Neuronal stem cell (in vitro differentiated cells): ENCODE measurements around the gene FMNL3.

Experiments
- DNase-seq: peaks from one replicate; pipeline ENCODE4 v3.0.0-alpha.2; 2013; ENCODE audit warnings: low spot score
- H2AFZ ChIP-seq: one replicate; pipeline ENCODE4 v1.6.1; 2013; ENCODE audit warnings: mild to moderate bottlenecking, low read length, inconsistent platforms
- H2AK5ac ChIP-seq: 2 replicates; pipeline ENCODE4 v1.6.1; 2013; ENCODE audit warnings: low read depth, mild to moderate bottlenecking, inconsistent platforms, low read length, moderate library complexity, mixed read lengths
- H2BK120ac ChIP-seq: 2 replicates; pipeline ENCODE4 v1.6.1; 2013; ENCODE audit warnings: low read depth, mild to moderate bottlenecking, inconsistent platforms, low read length, moderate library complexity, mixed read lengths
- H2BK12ac ChIP-seq: one replicate; pipeline ENCODE4 v1.6.1; 2013; ENCODE audit warnings: low read length, inconsistent platforms
- H2BK15ac ChIP-seq: 2 replicates; pipeline ENCODE4 v1.6.1; 2013; ENCODE audit warnings: mild to moderate bottlenecking, low read length, inconsistent platforms, mixed read lengths
- H2BK5ac ChIP-seq: one replicate; pipeline ENCODE4 v1.6.1; 2013; ENCODE audit warnings: inconsistent platforms, mild to moderate bottlenecking, low read length, moderate library complexity
- H3K14ac ChIP-seq: one replicate; pipeline ENCODE4 v1.6.1; 2013; ENCODE audit warnings: low read length, inconsistent platforms
- H3K18ac ChIP-seq: 2 replicates; pipeline ENCODE4 v1.6.1; 2013; ENCODE audit warnings: low read length, inconsistent platforms
- H3K23ac ChIP-seq: 2 replicates; pipeline ENCODE4 v1.6.1; 2013; ENCODE audit warnings: low read depth, mild to moderate bottlenecking, mixed read lengths, low read length, inconsistent platforms; ENCODE audit not compliant: poor library complexity
- H3K27ac ChIP-seq: replicated peaks from 3 replicates; pipeline ENCODE4 v1.5.1; 2013; ENCODE audit warnings: low read length, inconsistent platforms
- H3K27me3 ChIP-seq, 3 experiments: 2 replicates each; pipeline ENCODE4 v1.6.1; 2013; ENCODE audit warnings: low read length in 3 of 3, mild to moderate bottlenecking in 2 of 3, inconsistent platforms in 1 of 3, low read depth in 1 of 3, mixed read lengths in 1 of 3, moderate library complexity in 1 of 3; ENCODE audit not compliant: control insufficient read depth in 3 of 3, insufficient read depth in 3 of 3
- H3K36me3 ChIP-seq, 2 donors: replicated peaks in 1 of 2; 2 replicates each; pipeline ENCODE4 v1.6.1; 2013; ENCODE audit warnings: low read length in 2 of 2; ENCODE audit not compliant: control insufficient read depth in 2 of 2, insufficient read depth in 2 of 2
- H3K4ac ChIP-seq: 2 replicates; pipeline ENCODE4 v1.6.1; 2013; ENCODE audit warnings: inconsistent platforms, mild to moderate bottlenecking, low read length, moderate library complexity
- H3K4me1 ChIP-seq, 2 donors: 1 replicate in 1 of 2; 2 replicates in 1 of 2; pipeline ENCODE4 v1.6.1; 2013; ENCODE audit warnings: low read length in 2 of 2, low read depth in 1 of 2; ENCODE audit not compliant: control insufficient read depth in 2 of 2, insufficient read depth in 1 of 2
- H3K4me2 ChIP-seq: one replicate; pipeline ENCODE4 v1.6.1; 2013; ENCODE audit warnings: mild to moderate bottlenecking, low read length, inconsistent platforms; ENCODE audit not compliant: insufficient read depth, poor library complexity, severe bottlenecking
- H3K4me3 ChIP-seq, 2 donors: 2 replicates each; pipeline ENCODE4 v1.5.1; 2013; ENCODE audit warnings: low read length in 2 of 2, mild to moderate bottlenecking in 2 of 2, inconsistent platforms in 1 of 2, moderate library complexity in 1 of 2
- H3K79me1 ChIP-seq: one replicate; pipeline ENCODE4 v1.6.1; 2013; ENCODE audit warnings: low read depth, mild to moderate bottlenecking, inconsistent platforms, low read length, moderate library complexity
- H3K9ac ChIP-seq: one replicate; pipeline ENCODE4 v1.6.1; 2013; ENCODE audit warnings: mild to moderate bottlenecking, low read depth, low read length, inconsistent platforms; ENCODE audit not compliant: poor library complexity
- H3K9me3 ChIP-seq, 2 donors: replicated peaks in 1 of 2; 2 replicates each; pipeline versions ENCODE3 to v1.6.1; 2013; ENCODE audit warnings: low read length in 2 of 2, mild to moderate bottlenecking in 2 of 2, inconsistent platforms in 1 of 2, low read depth in 1 of 2, mixed read lengths in 1 of 2, moderate library complexity in 1 of 2; ENCODE audit not compliant: control insufficient read depth in 2 of 2, insufficient read depth in 1 of 2
- H4K8ac ChIP-seq: one replicate; pipeline ENCODE4 v1.6.1; 2013; ENCODE audit warnings: low read depth, mild to moderate bottlenecking, inconsistent platforms, low read length, moderate library complexity
- H4K91ac ChIP-seq: one replicate; pipeline ENCODE4 v1.6.1; 2013; ENCODE audit warnings: low read length, low read depth, mild to moderate bottlenecking, inconsistent platforms; ENCODE audit not compliant: poor library complexity
- WGBS, 2 donors: extraction: QIAGEN DNeasy Blood & Tissue Kit; methylation state at CpG; one replicate each; pipeline ENCODE4 v1.1.7; 2013; ENCODE audit warnings: missing lambda C conversion rate in 2 of 2, mixed read lengths in 1 of 2; ENCODE audit not compliant: insufficient read length in 2 of 2, insufficient replicate concordance in 1 of 2; ENCODE audit errors: extremely low coverage in 2 of 2; 5-methylcytosine and 5-hydroxymethylcytosine counted together

Gene FMNL3

GRCh38 chr12:49664167-49664566, 43.0 kb downstream of the FMNL3 start:
- no peak overlapping the region for H2AK5ac ChIP-seq
- peaks cover 2 to 14% of the 10 kb centered on the region in 2 donors for H3K4me1 ChIP-seq
- H3K18ac ChIP-seq: no peak overlapping the region
- no CpG with 5 or more reads among the region's 4 CpGs for WGBS, 2 donors
- H2BK12ac ChIP-seq: no peak overlapping the region
- H3K27ac ChIP-seq: no peak overlapping the region
- H3K4ac ChIP-seq: no peak overlapping the region
- no peak overlapping the region for H2AFZ ChIP-seq
- no peak overlapping the region for H3K14ac ChIP-seq
- H2BK120ac ChIP-seq: no peak overlapping the region
- H3K23ac ChIP-seq: no peak overlapping the region
- peaks cover 0 to 1% of the 10 kb centered on the region in 2 donors for H3K9me3 ChIP-seq
- no peaks in the 10 kb centered on the region for H3K79me1 ChIP-seq
- DNase-seq: no peak
- H3K27me3 ChIP-seq: no peaks in the 10 kb centered on the region
- no peak overlapping the region for H2BK5ac ChIP-seq
- H4K8ac ChIP-seq: no peak overlapping the region
- H4K91ac ChIP-seq: no peak overlapping the region
- H3K36me3 ChIP-seq: peaks cover 4 to 43% of the 10 kb centered on the region in 2 donors
- no peak overlapping the region for H3K4me3 ChIP-seq
- no peak overlapping the region for H3K4me2 ChIP-seq
- H2BK15ac ChIP-seq: no peak overlapping the region
- H3K9ac ChIP-seq: no peak overlapping the region

- no peak overlapping the region for H2BK120ac ChIP-seq
- no peak overlapping the region for H4K8ac ChIP-seq
- H3K18ac ChIP-seq: no peak overlapping the region
- peaks cover 0 to 1% of the 10 kb centered on the region in 2 donors for H3K9me3 ChIP-seq
- H2BK15ac ChIP-seq: no peak overlapping the region
- peak overlapping the region; percentile 61 for H2AFZ ChIP-seq
- H3K14ac ChIP-seq: no peak overlapping the region
- no peaks in the 10 kb centered on the region for H3K79me1 ChIP-seq
- H3K4ac ChIP-seq: no peak overlapping the region
- no peak overlapping the region for H3K4me3 ChIP-seq
- H2BK12ac ChIP-seq: no peak overlapping the region
- H2BK5ac ChIP-seq: no peak overlapping the region
- no peak overlapping the region for H3K27ac ChIP-seq
- WGBS, 2 donors: no CpG with 5 or more reads among the region's 5 CpGs
- H2AK5ac ChIP-seq: no peak overlapping the region
- no peaks in the 10 kb centered on the region for H3K27me3 ChIP-seq
- H3K36me3 ChIP-seq: peaks cover 6 to 52% of the 10 kb centered on the region in 2 donors
- H3K4me2 ChIP-seq: no peak overlapping the region
- no peak overlapping the region for H3K23ac ChIP-seq
- no peak overlapping the region for H3K9ac ChIP-seq
- no peak for DNase-seq
- peaks cover 2 to 14% of the 10 kb centered on the region in 2 donors for H3K4me1 ChIP-seq
- H4K91ac ChIP-seq: no peak overlapping the region
Observed at GRCh38 chr12:49662998-49663843, 44.0 kb downstream of the FMNL3 start.

DNA sequence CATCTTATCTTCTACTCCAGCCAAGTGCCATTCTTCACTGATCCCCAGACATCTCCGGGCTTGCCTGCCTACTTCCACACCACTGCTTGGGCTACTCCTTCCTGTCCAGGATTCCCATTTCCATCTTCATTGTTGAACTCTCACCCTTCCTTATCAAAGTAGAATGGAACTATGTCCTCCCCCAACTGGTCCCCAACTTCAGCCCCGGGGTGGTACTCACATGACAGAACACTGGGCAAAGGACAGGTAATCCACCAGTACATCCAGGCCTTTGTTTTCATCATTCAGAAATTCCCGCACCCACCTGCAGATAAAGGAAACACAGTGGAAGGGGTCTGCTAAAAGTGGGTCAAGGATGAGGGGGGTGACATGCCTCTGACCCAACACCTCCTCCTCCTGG, 45.5 kb downstream of the FMNL3 start:
- Histone ChIP-seq H2BK5ac (no peak overlapping the region), H3K27ac (no peak overlapping the region), H3K79me1 (no peaks in the 10 kb centered on the region), H3K9me3 (peaks cover 0 to 1% of the 10 kb centered on the region in 2 donors), H2BK12ac (no peak overlapping the region), H2AFZ (no peak overlapping the region), H3K27me3 (no peaks in the 10 kb centered on the region), H3K4me3 (no peak overlapping the region), H3K4ac (no peak overlapping the region), H3K23ac (no peak overlapping the region), H2BK15ac (no peak overlapping the region), H3K9ac (no peak overlapping the region), H4K8ac (no peak overlapping the region), H4K91ac (no peak overlapping the region), H3K18ac (no peak overlapping the region), H3K14ac (no peak overlapping the region), H2BK120ac (no peak overlapping the region), H3K4me1 (peaks cover 2 to 14% of the 10 kb centered on the region in 2 donors), H3K4me2 (no peak overlapping the region), H2AK5ac (no peak overlapping the region), H3K36me3 (peaks cover 12 to 67% of the 10 kb centered on the region in 2 donors)
- WGBS, 2 donors: no CpG with 5 or more reads among the region's 3 CpGs
- DNase-seq: no peak

DNA sequence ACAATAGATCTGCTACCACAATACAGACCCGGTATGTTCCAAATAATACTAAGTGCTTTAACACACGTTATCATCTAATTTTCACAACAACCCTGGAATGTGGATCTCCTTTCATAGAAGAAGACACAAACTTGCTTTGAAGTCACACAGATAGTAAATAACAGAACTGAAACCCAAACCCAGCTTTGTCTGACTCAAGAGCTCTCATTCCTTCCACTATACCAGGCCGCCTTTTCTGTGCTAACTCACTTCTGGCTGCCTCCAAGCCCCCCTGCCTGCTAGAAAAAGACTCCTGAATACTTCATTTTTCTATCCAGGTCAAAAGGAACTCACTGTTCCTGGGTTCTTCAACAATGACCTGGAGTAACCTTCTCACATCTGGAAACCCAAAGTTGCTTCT, 46.0 kb downstream of the FMNL3 start:
- no CpG with 5 or more reads among the region's 3 CpGs for WGBS, 2 donors
- H3K23ac ChIP-seq: no peak overlapping the region
- H3K9me3 ChIP-seq: peaks cover 0 to 1% of the 10 kb centered on the region in 2 donors
- no peak for DNase-seq
- no peak overlapping the region for H3K4ac ChIP-seq
- no peak overlapping the region for H2BK15ac ChIP-seq
- no peak overlapping the region for H4K8ac ChIP-seq
- no peak overlapping the region for H3K27ac ChIP-seq
- no peak overlapping the region for H3K18ac ChIP-seq
- H3K9ac ChIP-seq: no peak overlapping the region
- H2BK5ac ChIP-seq: no peak overlapping the region
- no peak overlapping the region for H2AFZ ChIP-seq
- no peak overlapping the region for H2AK5ac ChIP-seq
- H3K36me3 ChIP-seq: peaks cover 16 to 73% of the 10 kb centered on the region in 2 donors
- H3K4me3 ChIP-seq: no peak overlapping the region
- H3K4me2 ChIP-seq: no peak overlapping the region
- H2BK12ac ChIP-seq: no peak overlapping the region
- no peaks in the 10 kb centered on the region for H3K27me3 ChIP-seq
- H3K79me1 ChIP-seq: no peaks in the 10 kb centered on the region
- no peak overlapping the region for H4K91ac ChIP-seq
- H3K4me1 ChIP-seq: peaks cover 2 to 14% of the 10 kb centered on the region in 2 donors
- H3K14ac ChIP-seq: no peak overlapping the region
- H2BK120ac ChIP-seq: no peak overlapping the region
